HG02981 (cell line): ENCODE data around the gene TRIM64.
"Not testable (repeated sequence)": the region's sequence is repeated elsewhere in the genome, so short reads cannot be mapped to it uniquely, and the experiment has no call there.

ENCODE experiments used
- ATAC-seq: cut with Tn5 transposase; IDR thresholded peaks from one replicate; pipeline ENCODE4 v1.9.1; 2021; ENCODE audit warnings: mild to moderate bottlenecking, moderate library complexity; ENCODE audit not compliant: unreplicated experiment

TRIM64 gene

DNA sequence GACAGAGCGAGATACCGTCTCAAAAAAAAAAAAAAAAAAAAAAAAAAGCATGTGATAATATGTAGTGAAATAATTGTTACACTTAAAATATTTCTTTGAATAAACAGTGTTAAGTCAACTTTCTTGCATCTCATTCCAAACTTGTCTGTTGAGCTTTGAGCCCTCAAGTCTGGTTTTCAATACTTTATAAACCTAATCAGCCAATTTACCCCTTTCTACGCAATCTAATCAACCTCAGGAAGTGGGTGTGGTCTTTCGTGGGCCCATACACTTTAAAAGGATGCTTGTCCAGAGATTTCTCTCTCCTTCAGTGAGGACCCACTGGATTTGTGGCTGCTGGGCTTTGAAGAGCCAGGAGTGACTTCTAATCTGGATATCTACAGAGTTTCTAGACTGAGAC is at the start of gene TRIM64:
Gene TRIM64 (plus strand): TSS at position 301 of the 400 bp plus-strand sequence. CDS start 2,467 bp downstream, outside the sequence.
- not testable (repeated sequence) for ATAC-seq

DNA sequence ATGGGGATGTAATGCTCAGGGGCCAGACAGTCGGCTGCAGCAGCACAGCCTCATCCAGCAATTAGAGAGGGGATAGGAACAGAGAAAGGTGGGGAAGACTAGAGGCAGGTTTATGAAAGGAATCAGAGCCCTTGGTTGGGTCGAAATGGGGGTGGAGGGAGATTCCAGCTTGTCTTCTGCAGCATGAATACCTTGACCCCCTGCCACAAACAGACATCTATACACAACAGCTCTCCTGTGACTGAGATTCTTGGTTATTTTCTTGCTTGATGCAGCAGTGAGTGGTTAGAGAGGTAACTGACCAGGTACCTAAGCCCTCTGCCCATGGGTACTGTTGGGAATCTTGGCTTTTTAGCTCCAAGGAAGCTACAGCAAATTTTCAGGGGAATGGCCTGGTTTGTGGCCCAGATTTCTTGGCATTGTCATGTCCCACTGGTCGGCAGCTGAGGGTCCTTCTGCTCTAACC is 43.6 kb upstream of the TRIM64 start, which contains the start of gene TRIM49D1:
Gene TRIM49D1 (minus strand): TSS at position 51 of the 466 bp plus-strand sequence. CDS start 4,535 bp downstream, outside the sequence.
- no peak for ATAC-seq

DNA sequence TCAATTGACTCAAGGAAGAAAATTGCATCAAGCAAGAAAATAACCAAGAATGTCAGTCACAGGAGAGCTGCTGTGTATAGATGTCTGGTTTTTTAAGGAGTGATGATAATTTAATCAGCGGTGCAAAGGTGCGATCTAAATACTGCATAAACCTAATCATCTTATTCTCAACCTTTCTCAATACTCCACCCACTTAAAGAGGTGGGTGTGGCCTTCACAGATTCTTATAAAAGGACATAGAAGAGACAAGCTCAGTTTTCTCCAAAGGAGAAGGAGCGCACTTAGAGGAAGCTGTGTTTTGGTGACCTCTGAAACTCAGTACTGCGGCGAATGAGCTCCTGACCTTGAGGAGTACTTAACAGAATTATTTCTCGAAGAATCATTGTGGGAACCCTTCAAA is 42.1 kb upstream of the TRIM64 start, which contains the start of gene TRIM49D2:
Gene TRIM49D2 (plus strand): TSS at position 301 of the 400 bp plus-strand sequence. CDS start 2,698 bp downstream, outside the sequence.
- not testable (repeated sequence) for ATAC-seq

DNA sequence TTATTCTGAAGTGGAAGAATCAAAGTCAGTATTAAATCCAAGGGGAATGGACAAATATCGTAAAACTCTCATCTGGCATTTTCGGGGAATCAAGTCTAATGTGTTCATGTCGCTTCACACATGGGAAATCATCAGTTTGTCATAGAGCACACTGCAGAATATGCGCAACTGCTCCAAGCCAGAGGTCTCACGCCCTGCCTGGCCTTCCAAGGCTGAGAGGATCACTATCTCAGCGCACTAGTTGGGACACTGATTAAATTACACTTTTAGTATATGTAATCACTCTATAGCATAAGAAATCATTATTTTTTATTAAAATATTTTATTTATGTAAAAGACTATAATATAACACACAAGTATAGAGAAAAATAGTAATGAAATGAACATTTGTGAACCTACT is 5.0 kb upstream of the TRIM64 start:
- ATAC-seq, result not testable (repeated sequence)
